Mesenchymal stem cell (in vitro differentiated cells and primary cell): Measurements from ENCODE around the gene MAP3K6.

Experiments
- DNase-seq: peaks from one replicate; pipeline ENCODE4 v3.0.0-alpha.2; 2013
- H2AFZ ChIP-seq: one replicate; pipeline ENCODE4 v1.6.1; 2013; ENCODE audit warnings: low read depth, mild to moderate bottlenecking, control low read depth, inconsistent platforms, low read length, moderate library complexity
- H2AK5ac ChIP-seq: 2 replicates; pipeline ENCODE4 v1.6.1; 2013; ENCODE audit warnings: low read length, moderate library complexity, mild to moderate bottlenecking, inconsistent platforms; ENCODE audit not compliant: severe bottlenecking
- H2BK120ac ChIP-seq: one replicate; pipeline ENCODE4 v1.6.1; 2013; ENCODE audit warnings: low read depth, mild to moderate bottlenecking, inconsistent platforms, low read length, moderate library complexity
- H2BK12ac ChIP-seq, 2 experiments: one replicate each; pipeline ENCODE4 v1.6.1; 2013; ENCODE audit warnings: inconsistent platforms in 2 of 2, low read length in 2 of 2, mild to moderate bottlenecking in 2 of 2, moderate library complexity in 2 of 2, control low read depth in 1 of 2
- H2BK15ac ChIP-seq: one replicate; pipeline ENCODE4 v1.6.1; 2013; ENCODE audit warnings: mild to moderate bottlenecking, low read depth, inconsistent platforms; ENCODE audit not compliant: poor library complexity, severe bottlenecking
- H2BK5ac ChIP-seq: 2 replicates; pipeline ENCODE4 v1.6.1; 2013; ENCODE audit warnings: low read depth, mild to moderate bottlenecking, low read length, control low read depth, inconsistent platforms; ENCODE audit not compliant: poor library complexity, severe bottlenecking
- H3K14ac ChIP-seq, 2 experiments: one replicate each; pipeline ENCODE4 v1.6.1; 2013; ENCODE audit warnings: inconsistent platforms in 2 of 2, low read length in 2 of 2, control low read depth in 1 of 2, mild to moderate bottlenecking in 1 of 2, moderate library complexity in 1 of 2
- H3K18ac ChIP-seq, 2 experiments: one replicate each; pipeline ENCODE4 v1.6.1; 2013; ENCODE audit warnings: inconsistent platforms in 2 of 2, low read length in 2 of 2, control low read depth in 1 of 2, low read depth in 1 of 2, mild to moderate bottlenecking in 1 of 2
- H3K23ac ChIP-seq, 2 experiments: one replicate each; pipeline ENCODE4 v1.6.1; 2013; ENCODE audit warnings: inconsistent platforms in 2 of 2, low read length in 2 of 2, mild to moderate bottlenecking in 2 of 2, moderate library complexity in 2 of 2, control low read depth in 1 of 2
- H3K27ac ChIP-seq: 2 replicates; pipeline ENCODE4 v1.5.1; 2013; ENCODE audit warnings: mild to moderate bottlenecking, moderate library complexity, low read length, control low read depth, inconsistent platforms; ENCODE audit not compliant: poor library complexity, severe bottlenecking
- H3K27me3 ChIP-seq, 2 experiments: 2 replicates each; pipeline versions ENCODE4 v1.6.1 to v1.7.0; 2013; ENCODE audit warnings: low read length in 2 of 2, mild to moderate bottlenecking in 2 of 2, moderate library complexity in 2 of 2, control low read depth in 1 of 2, inconsistent platforms in 1 of 2; ENCODE audit not compliant: control insufficient read depth in 1 of 2, insufficient read depth in 1 of 2
- H3K36me3 ChIP-seq, 2 experiments: 2 replicates each; pipeline versions ENCODE4 v1.6.1 to v1.7.0; 2013; ENCODE audit warnings: low read length in 2 of 2, control low read depth in 1 of 2, inconsistent platforms in 1 of 2, low read depth in 1 of 2, mild to moderate bottlenecking in 1 of 2; ENCODE audit not compliant: insufficient read depth in 2 of 2, control insufficient read depth in 1 of 2
- H3K4ac ChIP-seq, 2 experiments: one replicate each; pipeline ENCODE4 v1.6.1; 2013; ENCODE audit warnings: inconsistent platforms in 2 of 2, low read length in 2 of 2, mild to moderate bottlenecking in 2 of 2, moderate library complexity in 2 of 2, control low read depth in 1 of 2, low read depth in 1 of 2
- H3K4me1 ChIP-seq: 2 replicates; pipeline ENCODE4 v1.6.1; 2013; ENCODE audit warnings: low read depth, low read length, control low read depth; ENCODE audit not compliant: control insufficient read depth, insufficient read depth
- H3K4me2 ChIP-seq: 2 replicates; pipeline ENCODE4 v1.6.1; 2013; ENCODE audit warnings: low read length, mild to moderate bottlenecking, inconsistent platforms; ENCODE audit not compliant: poor library complexity, severe bottlenecking
- H3K4me3 ChIP-seq, 2 experiments: 2 replicates each; pipeline versions ENCODE4 v1.5.1 to v1.7.0; 2013; ENCODE audit warnings: low read length in 2 of 2, mild to moderate bottlenecking in 2 of 2, control low read depth in 1 of 2, low read depth in 1 of 2; ENCODE audit not compliant: insufficient read depth in 1 of 2
- H3K79me1 ChIP-seq: replicated peaks from 2 replicates; pipeline ENCODE4 v1.6.1; 2013; ENCODE audit warnings: mild to moderate bottlenecking, control low read depth, low read length, inconsistent platforms; ENCODE audit not compliant: poor library complexity, severe bottlenecking
- H3K9ac ChIP-seq: 2 replicates; pipeline ENCODE4 v1.7.0; 2013; ENCODE audit warnings: mild to moderate bottlenecking, low read length, moderate library complexity
- H3K9me3 ChIP-seq: 2 replicates; pipeline ENCODE4 v1.7.0; 2013; ENCODE audit warnings: mild to moderate bottlenecking, low read length; ENCODE audit not compliant: control insufficient read depth
- H4K8ac ChIP-seq: one replicate; pipeline ENCODE4 v1.6.1; 2013; ENCODE audit warnings: inconsistent platforms, mild to moderate bottlenecking, low read length, moderate library complexity
- H4K91ac ChIP-seq: one replicate; pipeline ENCODE4 v1.6.1; 2013; ENCODE audit warnings: mild to moderate bottlenecking, low read length, inconsistent platforms
- WGBS: methylation state at CpG from one replicate; pipeline ENCODE4 v1.1.7; 2013; ENCODE audit warnings: mixed read lengths; 5-methylcytosine and 5-hydroxymethylcytosine counted together

Gene MAP3K6

GRCh38 chr1:27331922-27332321 lies 34.8 kb downstream of the MAP3K6 start:
- no peak overlapping the region for H3K4me2 ChIP-seq
- no peak overlapping the region for H3K4me3 ChIP-seq
- H2BK120ac ChIP-seq, result no peak overlapping the region
- no peak overlapping the region for H3K23ac ChIP-seq
- H3K9ac ChIP-seq, result peak overlapping the region; percentile 11
- H3K4ac ChIP-seq, result no peak overlapping the region
- H3K9me3 ChIP-seq, result no peaks in the 10 kb centered on the region
- H2AK5ac ChIP-seq, result no peak overlapping the region
- DNase-seq, result no peak
- peaks cover 29% of the 10 kb centered on the region for H3K79me1 ChIP-seq
- no peak overlapping the region for H2BK12ac ChIP-seq
- H4K8ac ChIP-seq, result no peak overlapping the region
- WGBS, result 98% methylated on average over 5 of the region's 5 CpGs
- no peak overlapping the region for H2BK15ac ChIP-seq
- peaks cover 8% of the 10 kb centered on the region for H3K4me1 ChIP-seq
- no peak overlapping the region for H2AFZ ChIP-seq
- H3K27ac ChIP-seq, result no peak overlapping the region
- peaks cover 72 to 79% of the 10 kb centered on the region in 2 experiments for H3K36me3 ChIP-seq
- no peak overlapping the region for H3K14ac ChIP-seq
- H2BK5ac ChIP-seq, result no peak overlapping the region
- no peaks in the 10 kb centered on the region for H3K27me3 ChIP-seq
- no peak overlapping the region for H3K18ac ChIP-seq
- no peak overlapping the region for H4K91ac ChIP-seq

- Histone ChIP-seq H2BK12ac (no peak overlapping the region), H3K4ac (no peak overlapping the region), H3K27ac (no peak overlapping the region), H2BK120ac (no peak overlapping the region), H3K36me3 (peaks cover 67 to 79% of the 10 kb centered on the region in 2 experiments), H3K4me3 (no peak overlapping the region), H3K4me1 (peaks cover 8% of the 10 kb centered on the region), H3K18ac (no peak overlapping the region), H2BK15ac (no peak overlapping the region), H3K27me3 (no peaks in the 10 kb centered on the region), H3K23ac (no peak overlapping the region), H2AK5ac (no peak overlapping the region), H3K79me1 (peaks cover 29% of the 10 kb centered on the region), H2AFZ (no peak overlapping the region), H3K4me2 (no peak overlapping the region), H3K9me3 (no peaks in the 10 kb centered on the region), H4K8ac (no peak overlapping the region), H2BK5ac (no peak overlapping the region), H3K14ac (no peak overlapping the region), H4K91ac (no peak overlapping the region), H3K9ac (peak overlapping the region; percentile 11)
- WGBS, result 94% methylated on average over 3 of the region's 3 CpGs
- DNase-seq, result no peak
Measured at GRCh38 chr1:27331426-27331825, 35.3 kb downstream of the MAP3K6 start.

- WGBS, result 91% methylated on average over 7 of the region's 8 CpGs
- no peak overlapping the region for H3K23ac ChIP-seq
Measured at GRCh38 chr1:27330786-27331185, 36.0 kb downstream of the MAP3K6 start.

GRCh38 chr1:27327964-27328363 lies 38.8 kb downstream of the MAP3K6 start:
- Histone ChIP-seq H3K9me3 (no peaks in the 10 kb centered on the region), H2AK5ac (no peak overlapping the region), H3K4me3 (no peak overlapping the region), H4K91ac (no peak overlapping the region), H2BK15ac (no peak overlapping the region), H3K27ac (no peak overlapping the region), H3K9ac (no peak overlapping the region), H3K4ac (no peak overlapping the region), H3K23ac (no peak overlapping the region), H3K79me1 (peaks cover 30% of the 10 kb centered on the region), H3K4me1 (peaks cover 11% of the 10 kb centered on the region), H3K18ac (no peak overlapping the region), H3K36me3 (peaks cover 49 to 68% of the 10 kb centered on the region in 2 experiments), H4K8ac (peak overlapping the region; percentile 1), H3K27me3 (no peaks in the 10 kb centered on the region), H2BK5ac (no peak overlapping the region), H2BK120ac (no peak overlapping the region), H2AFZ (no peak overlapping the region), H3K14ac (no peak overlapping the region), H3K4me2 (no peak overlapping the region), H2BK12ac (no peak overlapping the region)
- no peak for DNase-seq
- 95% methylated on average over 5 of the region's 5 CpGs for WGBS

More at GRCh38 chr1:27330786-27331185, 36.0 kb downstream of the MAP3K6 start:
- no peak overlapping the region for H3K18ac ChIP-seq
- no peak overlapping the region for H3K9ac ChIP-seq
- no peak overlapping the region for H4K8ac ChIP-seq
- no peaks in the 10 kb centered on the region for H3K9me3 ChIP-seq
- H2BK120ac ChIP-seq, result no peak overlapping the region
- H3K27me3 ChIP-seq, result no peaks in the 10 kb centered on the region
- H4K91ac ChIP-seq, result no peak overlapping the region
- H3K4me2 ChIP-seq, result no peak overlapping the region
- H3K27ac ChIP-seq, result no peak overlapping the region
- H2BK15ac ChIP-seq, result no peak overlapping the region
- H2BK5ac ChIP-seq, result no peak overlapping the region
- H3K79me1 ChIP-seq, result peaks cover 29% of the 10 kb centered on the region
- no peak overlapping the region for H3K4me3 ChIP-seq
- DNase-seq, result no peak
- H2AK5ac ChIP-seq, result no peak overlapping the region
- no peak overlapping the region for H2AFZ ChIP-seq
- peaks cover 8% of the 10 kb centered on the region for H3K4me1 ChIP-seq
- H3K4ac ChIP-seq, result no peak overlapping the region
- no peak overlapping the region for H2BK12ac ChIP-seq
- peaks cover 64 to 79% of the 10 kb centered on the region in 2 experiments for H3K36me3 ChIP-seq
- no peak overlapping the region for H3K14ac ChIP-seq
